ENCODE data around the gene MCM3AP. TPM values are rescaled to one million over a fixed set of nuclear protein-coding genes. Genes with fewer than 3 reads are reported as not detected.

Gene MCM3AP
- total and polyA plus RNA-seq, 2 experiments from 2014 or later, result 35.4 to 64.8 TPM

GRCh38 chr21:46294647-46295176, 9.3 kb upstream of the MCM3AP start:
- H3K9me3 ChIP-seq (ENCODE audit: low read depth), result no peaks in the 10 kb centered on the region
- H3K27ac ChIP-seq, result no peak overlapping the region
- no peaks in the 10 kb centered on the region for H3K27me3 ChIP-seq
- H3K4me1 ChIP-seq (ENCODE audit: insufficient read depth), result peaks cover 6% of the 10 kb centered on the region
- 70% methylated on average over 10 of the region's 10 CpGs for WGBS (ENCODE audit: low lambda C conversion rate, missing lambda C conversion rate)
- no peak overlapping the region for H3K4me2 ChIP-seq
- H3K4me3 ChIP-seq, result no peak overlapping the region
- H2AFZ ChIP-seq, result no peak overlapping the region
- no peaks in the 10 kb centered on the region for H3K9me2 ChIP-seq (replicated peaks; ENCODE audit: insufficient read depth)
- H3K79me2 ChIP-seq, result peaks cover 6% of the 10 kb centered on the region
- H4K20me1 ChIP-seq (ENCODE audit: insufficient read depth, poor library complexity, severe bottlenecking), result no peaks in the 10 kb centered on the region
- H3K36me3 ChIP-seq (replicated peaks; ENCODE audit: insufficient read depth, low read depth), result no peaks in the 10 kb centered on the region
- no peak for DNase-seq (ENCODE audit: low spot score)
- TF ChIP-seq EZH2 (IDR thresholded peaks at IDR 0.05; ENCODE audit: borderline replicate concordance) (no peak), CTCF (IDR thresholded peaks at IDR 0.05; ENCODE audit: poor library complexity) (no peak), EZH2phosphoT487 (IDR thresholded peaks at IDR 0.05; ENCODE audit: low read depth, severe bottlenecking, unreplicated experiment) (no peak)

DNA sequence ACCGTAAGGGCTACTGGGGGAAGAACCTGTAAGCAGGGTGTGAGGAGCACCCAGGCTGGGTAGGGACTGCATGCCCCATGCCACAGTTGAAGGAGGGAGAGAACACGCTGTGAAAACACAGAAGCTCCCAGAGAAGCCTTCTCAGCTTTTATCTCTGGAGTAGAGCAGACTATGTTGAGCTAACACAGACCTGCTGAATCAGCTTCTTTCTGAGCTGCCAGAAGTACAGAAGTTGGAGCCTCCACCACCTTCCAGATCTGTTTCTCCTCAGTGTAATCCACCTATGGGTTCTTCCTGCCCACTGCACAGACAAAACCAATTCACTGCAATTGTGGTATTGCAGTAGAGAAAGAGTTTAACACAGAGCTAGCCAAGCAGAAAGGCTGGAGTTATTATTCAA, 6.2 kb upstream of the MCM3AP start:
- 96% methylated on average over 2 of the region's 2 CpGs for WGBS (ENCODE audit: low lambda C conversion rate, missing lambda C conversion rate)
- no peak overlapping the region for H3K4me2 ChIP-seq
- no peak for DNase-seq (ENCODE audit: low spot score)
- H3K4me3 ChIP-seq, result no peak overlapping the region
- no peaks in the 10 kb centered on the region for H4K20me1 ChIP-seq (ENCODE audit: insufficient read depth, poor library complexity, severe bottlenecking)
- no peak overlapping the region for H3K27ac ChIP-seq
- peaks cover 27% of the 10 kb centered on the region for H3K79me2 ChIP-seq
- H2AFZ ChIP-seq, result no peak overlapping the region
- H3K9me2 ChIP-seq (replicated peaks; ENCODE audit: insufficient read depth), result no peaks in the 10 kb centered on the region
- H3K27me3 ChIP-seq, result no peaks in the 10 kb centered on the region
- H3K4me1 ChIP-seq (ENCODE audit: insufficient read depth), result no peaks in the 10 kb centered on the region
- H3K9me3 ChIP-seq (ENCODE audit: low read depth), result no peaks in the 10 kb centered on the region
- H3K36me3 ChIP-seq (replicated peaks; ENCODE audit: insufficient read depth, low read depth), result no peaks in the 10 kb centered on the region
- TF ChIP-seq EZH2phosphoT487 (IDR thresholded peaks at IDR 0.05; ENCODE audit: low read depth, severe bottlenecking, unreplicated experiment) (no peak), CTCF (IDR thresholded peaks at IDR 0.05; ENCODE audit: poor library complexity) (no peak), EZH2 (IDR thresholded peaks at IDR 0.05; ENCODE audit: borderline replicate concordance) (no peak)

- DNase-seq (ENCODE audit: low spot score), result no peak
- Histone ChIP-seq H3K36me3 (replicated peaks; ENCODE audit: insufficient read depth, low read depth) (no peaks in the 10 kb centered on the region), H3K4me3 (no peak overlapping the region), H2AFZ (no peak overlapping the region), H3K27ac (no peak overlapping the region), H3K9me3 (ENCODE audit: low read depth) (no peaks in the 10 kb centered on the region), H4K20me1 (ENCODE audit: insufficient read depth, poor library complexity, severe bottlenecking) (peaks cover 6% of the 10 kb centered on the region), H3K4me1 (ENCODE audit: insufficient read depth) (peaks cover 6% of the 10 kb centered on the region), H3K79me2 (peaks cover 34% of the 10 kb centered on the region), H3K4me2 (no peak overlapping the region), H3K9me2 (replicated peaks; ENCODE audit: insufficient read depth) (no peaks in the 10 kb centered on the region), H3K27me3 (no peaks in the 10 kb centered on the region)
- WGBS (ENCODE audit: low lambda C conversion rate, missing lambda C conversion rate), result 83% methylated on average over 6 of the region's 6 CpGs
- TF ChIP-seq EZH2phosphoT487 (IDR thresholded peaks at IDR 0.05; ENCODE audit: low read depth, severe bottlenecking, unreplicated experiment), result no peak
- TF ChIP-seq EZH2 (IDR thresholded peaks at IDR 0.05; ENCODE audit: borderline replicate concordance), result no peak
- TF ChIP-seq CTCF (IDR thresholded peaks at IDR 0.05; ENCODE audit: poor library complexity), result no peak
Observed at GRCh38 chr21:46289655-46290179, 4.3 kb upstream of the MCM3AP start.

All from hepatocyte (in vitro differentiated cells).